PC-9 (cell line): Measurements from ENCODE around the gene ZNF831.

ENCODE experiments used
- EZH2 ChIP-seq: fragments of 200-600 bp; sonication (generic); IDR thresholded peaks from 2 replicates; pipeline ENCODE4 v1.8.0; 2017; ENCODE audit warnings: antibody characterized with exemption, low read depth
- TF ChIP-seq, protein P1 (sequence below): fragments of 200-600 bp; sonication (generic); conservative IDR thresholded peaks from 2 replicates; pipeline ENCODE4 v1.6.1; 2017; ENCODE audit warnings: mixed run types, antibody characterized with exemption, mild to moderate bottlenecking, moderate library complexity

GRCh38 chr20:59182401-59183044 lies 18.9 kb downstream of the ZNF831 start:
- no peak for TF ChIP-seq EZH2
- TF ChIP-seq, protein P1, sequence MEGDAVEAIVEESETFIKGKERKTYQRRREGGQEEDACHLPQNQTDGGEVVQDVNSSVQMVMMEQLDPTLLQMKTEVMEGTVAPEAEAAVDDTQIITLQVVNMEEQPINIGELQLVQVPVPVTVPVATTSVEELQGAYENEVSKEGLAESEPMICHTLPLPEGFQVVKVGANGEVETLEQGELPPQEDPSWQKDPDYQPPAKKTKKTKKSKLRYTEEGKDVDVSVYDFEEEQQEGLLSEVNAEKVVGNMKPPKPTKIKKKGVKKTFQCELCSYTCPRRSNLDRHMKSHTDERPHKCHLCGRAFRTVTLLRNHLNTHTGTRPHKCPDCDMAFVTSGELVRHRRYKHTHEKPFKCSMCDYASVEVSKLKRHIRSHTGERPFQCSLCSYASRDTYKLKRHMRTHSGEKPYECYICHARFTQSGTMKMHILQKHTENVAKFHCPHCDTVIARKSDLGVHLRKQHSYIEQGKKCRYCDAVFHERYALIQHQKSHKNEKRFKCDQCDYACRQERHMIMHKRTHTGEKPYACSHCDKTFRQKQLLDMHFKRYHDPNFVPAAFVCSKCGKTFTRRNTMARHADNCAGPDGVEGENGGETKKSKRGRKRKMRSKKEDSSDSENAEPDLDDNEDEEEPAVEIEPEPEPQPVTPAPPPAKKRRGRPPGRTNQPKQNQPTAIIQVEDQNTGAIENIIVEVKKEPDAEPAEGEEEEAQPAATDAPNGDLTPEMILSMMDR = no peak
